HEK293 (cell line): ENCODE results near the gene TMCC1.

Experiments used
- CTCF ChIA-PET: fragments of 350-600 bp; formaldehyde crosslinking; extraction: SDS; loops from one replicate; lab custom pipeline; 2021; ENCODE audit warnings: antibody characterized with exemption; lab: Yijun Ruan, JAX
- POLR2A ChIA-PET: fragments of 300-600 bp; formaldehyde crosslinking; extraction: SDS; loops from one replicate; lab custom pipeline; 2020; ENCODE audit warnings: antibody characterized with exemption, inconsistent platforms; lab: Yijun Ruan, JAX
- H3K27ac ChIP-seq: fragments of 200-500 bp; sonication (Bioruptor generic); 2 replicates; pipeline ENCODE4 v1.5.1; 2014; ENCODE audit warnings: low read depth, low read length, control low read depth, inconsistent platforms; ENCODE audit errors: extremely low read depth
- H3K36me3 ChIP-seq, 2 experiments: fragments of 200-500 bp in 1 of 2; sonication (Bioruptor generic) in 1 of 2; 1 replicate in 1 of 2; 2 replicates in 1 of 2; pipeline ENCODE4 v1.5.1; 2014 to 2017; ENCODE audit warnings: inconsistent platforms in 2 of 2, low read length in 2 of 2; ENCODE audit not compliant: control insufficient read depth in 2 of 2, insufficient read depth in 1 of 2
- H3K4me1 ChIP-seq: fragments of 200-500 bp; sonication (Bioruptor generic); 2 replicates; pipeline ENCODE4 v1.5.1; 2014; ENCODE audit warnings: mild to moderate bottlenecking, low read length, inconsistent platforms; ENCODE audit not compliant: control insufficient read depth, insufficient read depth
- H3K4me3 ChIP-seq: 2 replicates; pipeline ENCODE4 v1.5.1; 2011; ENCODE audit warnings: low read depth, mild to moderate bottlenecking, control low read depth, low read length, moderate library complexity
- H3K9me3 ChIP-seq: fragments of 200-500 bp; sonication (Bioruptor generic); 2 replicates; pipeline ENCODE4 v1.5.1; 2014; ENCODE audit warnings: low read depth, low read length, inconsistent platforms; ENCODE audit not compliant: control insufficient read depth, insufficient read depth
- BCL11A ChIP-seq: fragments of 450-650 bp; formaldehyde crosslinking; IDR thresholded peaks from 2 replicates; pipeline ENCODE4 v1.5.1; 2016; ENCODE audit warnings: low read depth, missing biosample characterization, missing genetic modification characterization
- GLIS1 ChIP-seq: fragments of 450-650 bp; formaldehyde crosslinking; IDR thresholded peaks from 2 replicates; pipeline ENCODE4 v1.5.1; 2016; ENCODE audit warnings: missing biosample characterization, missing genetic modification characterization
- GLIS2 ChIP-seq: fragments of 450-650 bp; formaldehyde crosslinking; IDR thresholded peaks from 2 replicates; pipeline ENCODE4 v1.5.1; 2016; ENCODE audit warnings: missing biosample characterization, missing genetic modification characterization
- KLF1 ChIP-seq: fragments of 450-650 bp; formaldehyde crosslinking; IDR thresholded peaks from 2 replicates; pipeline ENCODE4 v1.5.1; 2016; ENCODE audit warnings: missing biosample characterization, missing genetic modification characterization
- KLF10 ChIP-seq: fragments of 450-650 bp; IDR thresholded peaks from 2 replicates; pipeline ENCODE4 v1.5.1; 2018; ENCODE audit warnings: missing biosample characterization, mild to moderate bottlenecking, missing genetic modification characterization
- KLF16 ChIP-seq: fragments of 450-650 bp; formaldehyde crosslinking; IDR thresholded peaks from 2 replicates; pipeline ENCODE4 v1.5.1; 2017; ENCODE audit warnings: missing biosample characterization, missing genetic modification characterization
- KLF9 ChIP-seq: fragments of 450-650 bp; formaldehyde crosslinking; IDR thresholded peaks from 2 replicates; pipeline ENCODE4 v1.5.1; 2016; ENCODE audit warnings: missing biosample characterization, missing genetic modification characterization, low read depth
- PRDM10 ChIP-seq: fragments of 450-650 bp; formaldehyde crosslinking; IDR thresholded peaks from 2 replicates; pipeline ENCODE4 v1.5.1; 2016; ENCODE audit warnings: missing biosample characterization, missing genetic modification characterization
- PRDM4 ChIP-seq: fragments of 450-650 bp; formaldehyde crosslinking; IDR thresholded peaks from 2 replicates; pipeline ENCODE4 v1.5.1; 2017; ENCODE audit warnings: missing biosample characterization, missing genetic modification characterization
- ZBTB8A ChIP-seq: fragments of 450-650 bp; formaldehyde crosslinking; IDR thresholded peaks from 2 replicates; pipeline ENCODE4 v1.5.1; 2016; ENCODE audit warnings: missing biosample characterization, missing genetic modification characterization
- ZEB2 ChIP-seq: fragments of 450-650 bp; formaldehyde crosslinking; IDR thresholded peaks from 2 replicates; pipeline ENCODE4 v1.5.1; 2016; ENCODE audit warnings: missing biosample characterization, missing genetic modification characterization
- ZFHX2 ChIP-seq: fragments of 450-650 bp; formaldehyde crosslinking; conservative IDR thresholded peaks from 2 replicates; pipeline ENCODE4 v1.5.1; 2016; ENCODE audit warnings: missing biosample characterization, missing genetic modification characterization
- ZNF248 ChIP-seq: fragments of 450-650 bp; formaldehyde crosslinking; IDR thresholded peaks from 2 replicates; pipeline ENCODE4 v1.5.1; 2017; ENCODE audit warnings: missing biosample characterization, missing genetic modification characterization
- ZNF280C ChIP-seq: fragments of 450-650 bp; formaldehyde crosslinking; IDR thresholded peaks from 2 replicates; pipeline ENCODE4 v1.5.1; 2016; ENCODE audit warnings: missing biosample characterization, missing genetic modification characterization
- ZNF366 ChIP-seq: fragments of 450-650 bp; formaldehyde crosslinking; conservative IDR thresholded peaks from 2 replicates; pipeline ENCODE4 v1.5.1; 2016; ENCODE audit warnings: missing biosample characterization, missing genetic modification characterization
- ZNF394 ChIP-seq: fragments of 450-650 bp; formaldehyde crosslinking; IDR thresholded peaks from 2 replicates; pipeline ENCODE4 v1.5.1; 2016; ENCODE audit warnings: missing biosample characterization, missing genetic modification characterization, mild to moderate bottlenecking, moderate library complexity, borderline replicate concordance
- ZNF600 ChIP-seq: fragments of 450-650 bp; formaldehyde crosslinking; IDR thresholded peaks from 2 replicates; pipeline ENCODE4 v1.5.1; 2016; ENCODE audit warnings: missing biosample characterization, missing genetic modification characterization
- ZNF639 ChIP-seq: fragments of 450-650 bp; formaldehyde crosslinking; IDR thresholded peaks from 2 replicates; pipeline ENCODE4 v1.5.1; 2016; ENCODE audit warnings: missing biosample characterization, missing genetic modification characterization
- ZSCAN5A ChIP-seq: fragments of 450-650 bp; formaldehyde crosslinking; IDR thresholded peaks from 2 replicates; pipeline ENCODE4 v1.5.1; 2016; ENCODE audit warnings: missing biosample characterization, missing genetic modification characterization

The TMCC1 gene

GRCh38 chr3:129607391-129608068 lies 286.0 kb downstream of the TMCC1 start:
- Histone ChIP-seq H3K4me3 (peak overlapping the region; percentile 35), H3K27ac (no peak overlapping the region), H3K9me3 (no peaks in the 10 kb centered on the region), H3K36me3 (no peaks in the 10 kb centered on the region), H3K4me1 (0 out of 2 replicates have a peak, but pooled peaks cover 3% of the 10 kb centered on the region)
- POLR2A ChIA-PET, result no interaction called here
- TF ChIP-seq ZNF248 (tag by site-specific recombination) (no peak), ZNF366 (tag by site-specific recombination) (peak; percentile 45; the same call in 1 of the 2 replicates)
- TF ChIP-seq, all 188 proteins: peak for 1
- CTCF ChIA-PET, result no interaction called here

- ChIA-PET POLR2A (no interaction called here), CTCF (interaction anchor here (1.5 kb wide), 1 partner anchor 116 kb away, joined by 5 read pairs; no protein-coding TSS in a partner anchor)
- H3K4me1 ChIP-seq, result 0 out of 2 replicates have a peak, but pooled peaks cover 3% of the 10 kb centered on the region
- H3K27ac ChIP-seq, result peak within 1 kb of the TSS; percentile 53; the same call in 1 of the 2 replicates
- H3K36me3 ChIP-seq, result no peaks in the 10 kb centered on the region
- H3K9me3 ChIP-seq, result no peaks in the 10 kb centered on the region
- peak within 1 kb of the TSS; percentile 43 for H3K4me3 ChIP-seq
- TF ChIP-seq ZNF394 (tag by site-specific recombination) (peak; percentile 99), ZSCAN5A (tag by site-specific recombination) (peak; percentile 54; the same call in 1 of the 2 replicates), ZNF600 (tag by site-specific recombination) (peak; percentile 80), KLF9 (tag by site-specific recombination) (peak; percentile 60), KLF10 (peak; percentile 22; the same call in 1 of the 2 replicates), ZNF639 (tag by site-specific recombination) (0 out of 2 replicates have a peak, but pooled peaks have one; percentile 59), GLIS1 (peak; percentile 59), ZNF280C (tag by site-specific recombination) (no peak), PRDM4 (no peak), PRDM10 (tag by site-specific recombination) (0 out of 2 replicates have a peak, but pooled peaks have one; percentile 5), ZBTB8A (tag by site-specific recombination) (peak; percentile 80), BCL11A (tag by site-specific recombination) (0 out of 2 replicates have a peak, but pooled peaks have one; percentile 13), KLF16 (tag by site-specific recombination) (peak; percentile 79), GLIS2 (peak; percentile 38; the same call in 1 of the 2 replicates), ZEB2 (peak; percentile 68), ZFHX2 (tag by site-specific recombination) (peak; percentile 81), KLF1 (tag by site-specific recombination) (peak; percentile 92)
Observed at GRCh38 chr3:129606636-129607390, 286.7 kb downstream of the TMCC1 start, which contains the start of gene PLXND1. TSS of gene PLXND1 (minus strand) at chr3:129606676. CDS start at chr3:129606639, 37 bp downstream.
